ENCODE measurements around the gene GPI.

GRCh38 chr19:34411216-34411615, 46.2 kb downstream of the GPI start:
- TF ChIP-seq, protein P1, sequence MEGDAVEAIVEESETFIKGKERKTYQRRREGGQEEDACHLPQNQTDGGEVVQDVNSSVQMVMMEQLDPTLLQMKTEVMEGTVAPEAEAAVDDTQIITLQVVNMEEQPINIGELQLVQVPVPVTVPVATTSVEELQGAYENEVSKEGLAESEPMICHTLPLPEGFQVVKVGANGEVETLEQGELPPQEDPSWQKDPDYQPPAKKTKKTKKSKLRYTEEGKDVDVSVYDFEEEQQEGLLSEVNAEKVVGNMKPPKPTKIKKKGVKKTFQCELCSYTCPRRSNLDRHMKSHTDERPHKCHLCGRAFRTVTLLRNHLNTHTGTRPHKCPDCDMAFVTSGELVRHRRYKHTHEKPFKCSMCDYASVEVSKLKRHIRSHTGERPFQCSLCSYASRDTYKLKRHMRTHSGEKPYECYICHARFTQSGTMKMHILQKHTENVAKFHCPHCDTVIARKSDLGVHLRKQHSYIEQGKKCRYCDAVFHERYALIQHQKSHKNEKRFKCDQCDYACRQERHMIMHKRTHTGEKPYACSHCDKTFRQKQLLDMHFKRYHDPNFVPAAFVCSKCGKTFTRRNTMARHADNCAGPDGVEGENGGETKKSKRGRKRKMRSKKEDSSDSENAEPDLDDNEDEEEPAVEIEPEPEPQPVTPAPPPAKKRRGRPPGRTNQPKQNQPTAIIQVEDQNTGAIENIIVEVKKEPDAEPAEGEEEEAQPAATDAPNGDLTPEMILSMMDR (IDR thresholded peaks at IDR 0.05; ENCODE audit: low read depth, low read length, poor library complexity, severe bottlenecking), result no peak
- TF ChIP-seq EZH2phosphoT487 (IDR thresholded peaks at IDR 0.05; ENCODE audit: borderline replicate concordance, low read length), result no peak

Measured in DOHH2 (cell line).